Endodermal cell (in vitro differentiated cells): ENCODE results near the gene PTPN22. TPM values are rescaled to one million over a fixed set of nuclear protein-coding genes. Genes with fewer than 3 reads are reported as not detected.

Source experiments
- DNase-seq: peaks from one replicate; pipeline ENCODE4 v3.0.0-alpha.2; 2017
- H3K27ac ChIP-seq: 2 replicates; pipeline ENCODE4 v1.5.1; 2013; ENCODE audit warnings: mild to moderate bottlenecking, low read depth, low read length, moderate library complexity
- H3K27me3 ChIP-seq: 2 replicates; pipeline ENCODE4 v1.6.1; 2013; ENCODE audit warnings: mild to moderate bottlenecking, low read length, moderate library complexity; ENCODE audit not compliant: insufficient read depth, control insufficient read depth, poor library complexity, severe bottlenecking
- H3K36me3 ChIP-seq: 2 replicates; pipeline ENCODE4 v1.7.0; 2013; ENCODE audit warnings: mild to moderate bottlenecking, low read length, moderate library complexity; ENCODE audit not compliant: control insufficient read depth, insufficient read depth
- H3K4me1 ChIP-seq: one replicate; pipeline ENCODE4 v1.7.0; 2013; ENCODE audit warnings: low read length; ENCODE audit not compliant: control insufficient read depth, insufficient read depth
- H3K4me3 ChIP-seq: 2 replicates; pipeline ENCODE4 v1.5.1; 2013; ENCODE audit warnings: mild to moderate bottlenecking, low read length, moderate library complexity
- H3K9ac ChIP-seq: 2 replicates; pipeline ENCODE4 v1.6.1; 2013; ENCODE audit warnings: mild to moderate bottlenecking, low read length, moderate library complexity; ENCODE audit not compliant: poor library complexity, severe bottlenecking; ENCODE audit errors: extremely low read depth
- H3K9me3 ChIP-seq: 2 replicates; pipeline ENCODE4 v1.6.1; 2013; ENCODE audit warnings: mild to moderate bottlenecking, low read length, moderate library complexity; ENCODE audit not compliant: control insufficient read depth
- H3K27ac Mint-ChIP-seq: 2 replicates; pipeline ENCODE4 v1.8.0; 2020; ENCODE audit warnings: mixed read lengths
- H3K27me3 Mint-ChIP-seq: 2 replicates; pipeline ENCODE4 v1.8.0; 2021; ENCODE audit warnings: mild to moderate bottlenecking, mixed read lengths; ENCODE audit not compliant: insufficient read depth
- H3K36me3 Mint-ChIP-seq: 2 replicates; pipeline ENCODE4 v1.8.0; 2020; ENCODE audit warnings: low read depth, mixed read lengths
- H3K4me1 Mint-ChIP-seq: 2 replicates; pipeline ENCODE4 v1.8.0; 2020; ENCODE audit warnings: mixed read lengths
- H3K4me3 Mint-ChIP-seq: 2 replicates; pipeline ENCODE4 v1.8.0; 2020; ENCODE audit warnings: mild to moderate bottlenecking, moderate library complexity, mixed read lengths
- H3K9me3 Mint-ChIP-seq: 2 replicates; pipeline ENCODE4 v1.8.0; 2020; ENCODE audit warnings: mild to moderate bottlenecking, mixed read lengths
- CTCF ChIP-seq: fragments of 200-600 bp; sonication (generic); conservative IDR thresholded peaks from 2 replicates; pipeline ENCODE4 v1.5.0; 2021; ENCODE audit warnings: antibody characterized with exemption, mild to moderate bottlenecking
- WGBS, 2 experiments: methylation state at CpG; one replicate each; pipeline versions ENCODE4 v1.1.5 to v1.1.7; 2013; ENCODE audit warnings: missing lambda C conversion rate in 2 of 2, mixed read lengths in 1 of 2; ENCODE audit not compliant: insufficient coverage in 1 of 2, insufficient read length in 1 of 2; 5-methylcytosine and 5-hydroxymethylcytosine counted together
- total RNA-seq, 2 donors: library from RNA; stranded (reverse); fragmentation: NEBNext Ultra II Directional in 1 of 2; extraction: Animal tissue kit (Norgen Biotek cat#: 25700) in 1 of 2; gene quantifications; 2 replicates in 1 of 2; 3 replicates in 1 of 2; pipeline ENCODE4 v1.2.1, GENCODE V29; 2021

Gene PTPN22
- total RNA-seq, 2 donors from 2014 or later: not detected

GRCh38 chr1:113858418-113858817 lies 13.1 kb downstream of the PTPN22 start:
- Histone ChIP-seq H3K36me3 (no peaks in the 10 kb centered on the region), H3K27ac (no peak overlapping the region), H3K27me3 (no peaks in the 10 kb centered on the region), H3K4me1 (no peaks in the 10 kb centered on the region), H3K9me3 (no peaks in the 10 kb centered on the region), H3K9ac (no peak overlapping the region), H3K4me3 (no peak overlapping the region)
- Mint-ChIP-seq H3K27ac (no peak overlapping the region), H3K27me3 (no peaks in the 10 kb centered on the region), H3K4me1 (no peaks in the 10 kb centered on the region), H3K9me3 (no peaks in the 10 kb centered on the region), H3K4me3 (no peak overlapping the region), H3K36me3 (no peaks in the 10 kb centered on the region)
- WGBS, 2 experiments: 70 to 85% methylated on average over 2 to 3 of the region's 3 CpGs
- TF ChIP-seq CTCF: no peak
- DNase-seq: no peak

GRCh38 chr1:113857776-113858175 lies 13.7 kb downstream of the PTPN22 start:
- no peaks in the 10 kb centered on the region for H3K36me3 ChIP-seq
- no peak overlapping the region for H3K27ac ChIP-seq
- DNase-seq: no peak
- Mint-ChIP-seq H3K4me3 (no peak overlapping the region), H3K4me1 (no peaks in the 10 kb centered on the region), H3K27ac (no peak overlapping the region), H3K36me3 (no peaks in the 10 kb centered on the region), H3K9me3 (no peaks in the 10 kb centered on the region), H3K27me3 (no peaks in the 10 kb centered on the region)
- H3K9me3 ChIP-seq: no peaks in the 10 kb centered on the region
- no peaks in the 10 kb centered on the region for H3K4me1 ChIP-seq
- TF ChIP-seq CTCF: no peak
- 88 to 90% methylated on average over 2 to 3 of the region's 3 CpGs for WGBS, 2 experiments
- H3K27me3 ChIP-seq: no peaks in the 10 kb centered on the region
- H3K9ac ChIP-seq: no peak overlapping the region
- H3K4me3 ChIP-seq: no peak overlapping the region

GRCh38 chr1:113856401-113856790 lies 15.1 kb downstream of the PTPN22 start:
- H3K27ac Mint-ChIP-seq: no peak overlapping the region
- H3K9me3 Mint-ChIP-seq: no peaks in the 10 kb centered on the region
- Histone ChIP-seq H3K36me3 (no peaks in the 10 kb centered on the region), H3K9ac (no peak overlapping the region), H3K4me3 (no peak overlapping the region), H3K4me1 (no peaks in the 10 kb centered on the region), H3K27ac (no peak overlapping the region), H3K27me3 (no peaks in the 10 kb centered on the region), H3K9me3 (no peaks in the 10 kb centered on the region)
- no peak for TF ChIP-seq CTCF
- no peak overlapping the region for H3K4me3 Mint-ChIP-seq
- no peaks in the 10 kb centered on the region for H3K4me1 Mint-ChIP-seq
- DNase-seq: no peak
- no peaks in the 10 kb centered on the region for H3K27me3 Mint-ChIP-seq
- no peaks in the 10 kb centered on the region for H3K36me3 Mint-ChIP-seq
- 89 to 100% methylated on average over 2 of the region's 2 CpGs for WGBS, 2 experiments
